SK-N-SH treated with all-trans-retinoic acid at 6 μM for 48 hours (cell line): ENCODE data around the gene ITPRIPL2.

ENCODE experiments used
- TSHZ2 ChIP-seq: fragments of 250-450 bp; sonication (Bioruptor Pico); IDR thresholded peaks from 2 replicates; pipeline ENCODE4 v1.5.0; 2020; ENCODE audit warnings: mild to moderate bottlenecking, moderate library complexity
- ZC3H10 ChIP-seq: fragments of 250-450 bp; sonication (Bioruptor Pico); IDR thresholded peaks from 2 replicates; pipeline ENCODE4 v1.5.1; 2021; ENCODE audit warnings: mild to moderate bottlenecking, moderate library complexity
- ZFP30 ChIP-seq: fragments of 450-650 bp; formaldehyde crosslinking; IDR thresholded peaks from 2 replicates; pipeline ENCODE4 v1.5.0; 2022; ENCODE audit warnings: mild to moderate bottlenecking, moderate library complexity
- TF ChIP-seq, protein P1 (sequence below): fragments of 250-450 bp; sonication (Bioruptor Pico); IDR thresholded peaks from 2 replicates; pipeline ENCODE4 v1.8.0; 2020; ENCODE audit warnings: mild to moderate bottlenecking, moderate library complexity, borderline replicate concordance

DNA sequence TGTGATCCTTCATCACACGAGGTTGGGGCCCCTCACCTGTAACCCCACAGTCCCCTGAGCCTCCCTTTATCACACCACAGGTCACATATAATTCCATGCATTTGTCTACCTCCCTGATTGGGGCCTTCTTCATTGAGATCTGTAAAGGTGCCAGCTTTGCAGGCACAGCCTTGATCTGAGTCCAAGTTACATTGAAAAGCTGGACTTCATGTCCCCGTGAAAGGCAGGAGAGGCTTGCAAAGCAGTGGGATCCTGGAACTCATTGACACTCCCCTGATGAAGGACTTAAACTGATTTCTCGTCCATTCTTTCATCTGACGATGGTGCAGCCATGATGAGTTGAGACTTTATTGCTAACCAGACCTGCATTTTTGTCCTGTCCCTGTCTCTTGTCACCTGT lies 50.5 kb downstream of the ITPRIPL2 start:
- TF ChIP-seq ZC3H10 (CRISPR knock-in tag) (no peak), ZFP30 (no peak), TSHZ2 (CRISPR knock-in tag) (no peak)
- TF ChIP-seq, protein P1, sequence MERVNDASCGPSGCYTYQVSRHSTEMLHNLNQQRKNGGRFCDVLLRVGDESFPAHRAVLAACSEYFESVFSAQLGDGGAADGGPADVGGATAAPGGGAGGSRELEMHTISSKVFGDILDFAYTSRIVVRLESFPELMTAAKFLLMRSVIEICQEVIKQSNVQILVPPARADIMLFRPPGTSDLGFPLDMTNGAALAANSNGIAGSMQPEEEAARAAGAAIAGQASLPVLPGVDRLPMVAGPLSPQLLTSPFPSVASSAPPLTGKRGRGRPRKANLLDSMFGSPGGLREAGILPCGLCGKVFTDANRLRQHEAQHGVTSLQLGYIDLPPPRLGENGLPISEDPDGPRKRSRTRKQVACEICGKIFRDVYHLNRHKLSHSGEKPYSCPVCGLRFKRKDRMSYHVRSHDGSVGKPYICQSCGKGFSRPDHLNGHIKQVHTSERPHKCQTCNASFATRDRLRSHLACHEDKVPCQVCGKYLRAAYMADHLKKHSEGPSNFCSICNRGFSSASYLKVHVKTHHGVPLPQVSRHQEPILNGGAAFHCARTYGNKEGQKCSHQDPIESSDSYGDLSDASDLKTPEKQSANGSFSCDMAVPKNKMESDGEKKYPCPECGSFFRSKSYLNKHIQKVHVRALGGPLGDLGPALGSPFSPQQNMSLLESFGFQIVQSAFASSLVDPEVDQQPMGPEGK (CRISPR knock-in tag) = no peak
